M059J (cell line): ENCODE measurements around the gene UBXN6. TPM values are rescaled to one million over a fixed set of nuclear protein-coding genes. Genes with fewer than 3 reads are reported as not detected.

Source experiments
- DNase-seq: peaks from one replicate; pipeline ENCODE4 v3.0.0-alpha.2; 2012; ENCODE audit warnings: low read depth
- total RNA-seq: library from RNA; depleted of rRNA; stranded (reverse); fragments of >200 nt; shearing (Covaris generic); gene quantifications from 2 replicates; pipeline ENCODE4 v1.2.3, GENCODE V29; 2014; rRNA removed

The UBXN6 gene, protein sequence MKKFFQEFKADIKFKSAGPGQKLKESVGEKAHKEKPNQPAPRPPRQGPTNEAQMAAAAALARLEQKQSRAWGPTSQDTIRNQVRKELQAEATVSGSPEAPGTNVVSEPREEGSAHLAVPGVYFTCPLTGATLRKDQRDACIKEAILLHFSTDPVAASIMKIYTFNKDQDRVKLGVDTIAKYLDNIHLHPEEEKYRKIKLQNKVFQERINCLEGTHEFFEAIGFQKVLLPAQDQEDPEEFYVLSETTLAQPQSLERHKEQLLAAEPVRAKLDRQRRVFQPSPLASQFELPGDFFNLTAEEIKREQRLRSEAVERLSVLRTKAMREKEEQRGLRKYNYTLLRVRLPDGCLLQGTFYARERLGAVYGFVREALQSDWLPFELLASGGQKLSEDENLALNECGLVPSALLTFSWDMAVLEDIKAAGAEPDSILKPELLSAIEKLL
- 78.5 and 127 TPM in 2 replicates for total RNA-seq

DNA sequence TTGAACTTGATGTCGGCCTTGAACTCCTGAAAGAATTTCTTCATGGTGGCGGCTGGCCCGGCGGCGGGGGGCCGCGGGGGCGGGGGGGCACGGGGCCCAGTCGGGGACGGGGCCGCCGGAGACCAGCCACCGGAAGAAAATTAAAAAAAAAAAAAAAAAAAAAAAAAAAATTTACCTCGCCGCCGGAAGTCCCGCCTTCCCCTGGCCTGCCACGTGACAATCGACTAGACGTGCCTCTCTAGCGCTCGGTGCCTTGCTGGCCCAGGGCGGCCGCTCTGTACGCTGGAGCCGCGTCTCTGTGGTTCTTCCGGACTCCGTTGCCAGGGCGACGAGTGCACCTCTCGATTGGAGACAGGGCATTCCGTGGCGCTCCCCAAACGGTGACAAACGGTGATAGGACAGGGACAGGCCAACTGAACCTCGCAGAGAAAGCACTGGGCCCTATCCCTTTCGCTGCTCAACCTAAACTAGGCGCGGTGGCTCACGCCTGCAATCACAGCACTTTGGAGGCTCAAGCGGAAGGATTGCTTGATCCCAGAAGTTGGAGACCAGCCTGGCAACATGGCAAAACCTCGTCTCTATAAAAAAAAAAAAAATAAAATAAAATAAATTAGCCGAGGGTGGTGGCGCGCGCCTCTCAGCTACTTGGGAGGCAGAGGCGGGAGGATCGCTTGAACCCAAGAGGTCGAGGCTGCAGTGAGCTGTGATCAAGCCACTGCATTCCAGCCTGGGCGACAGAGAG is at the start of gene UBXN6:
UBXN6 (minus strand) TSS at position 141 of the 742 bp plus-strand sequence; CDS start at position 44, 97 bp downstream.
- peak; percentile 98 for DNase-seq

DNA sequence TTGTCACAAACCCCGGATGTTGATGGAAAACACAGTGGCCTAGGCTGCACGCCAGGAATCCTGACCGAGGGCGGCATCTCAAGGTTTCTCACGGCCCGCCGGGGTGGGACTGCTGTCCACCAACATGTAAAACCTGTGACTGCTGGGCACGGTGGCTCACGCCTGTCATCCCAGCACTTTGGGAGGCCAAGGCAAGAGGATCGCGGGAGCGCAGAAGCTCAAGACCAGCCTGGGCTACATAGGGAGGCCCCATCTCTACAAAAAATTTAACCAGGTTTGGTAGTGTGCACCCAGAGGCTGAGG is 49.5 kb upstream of the UBXN6 start:
- no peak for DNase-seq

DNA sequence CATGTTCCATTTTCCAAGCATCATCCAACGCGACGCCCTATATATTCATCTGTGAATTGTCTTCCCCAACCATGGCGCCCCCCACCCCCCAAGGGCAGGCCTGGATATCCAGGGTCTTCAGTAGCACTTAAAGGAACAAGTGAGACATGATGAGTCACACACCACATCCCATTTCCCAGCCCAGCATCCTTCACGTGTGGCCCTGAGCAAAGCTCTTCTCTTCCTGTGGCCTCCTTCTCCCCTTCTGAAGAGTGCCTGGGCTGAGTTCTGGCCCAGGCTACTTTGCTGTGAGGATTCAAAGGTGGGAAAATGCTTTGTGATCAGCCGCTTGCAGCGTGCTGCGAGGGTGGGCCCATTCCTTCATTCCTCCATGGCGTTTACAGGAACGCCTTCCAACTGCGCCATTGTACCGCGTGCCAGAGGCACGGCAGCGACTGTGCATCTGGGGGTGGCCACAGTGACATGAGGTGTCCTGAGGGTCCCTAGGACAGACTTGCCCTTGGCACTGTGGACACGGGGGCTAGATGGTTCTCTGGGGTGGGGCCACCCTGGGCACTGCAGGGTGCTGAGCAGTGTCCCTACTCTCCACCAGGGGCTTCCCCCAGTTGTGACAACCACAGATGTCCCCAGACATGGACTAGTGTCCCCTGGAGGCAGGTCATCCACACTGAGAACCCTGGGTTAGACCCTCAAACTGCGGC is 49.0 kb upstream of the UBXN6 start:
- peak; percentile 80 for DNase-seq

DNA sequence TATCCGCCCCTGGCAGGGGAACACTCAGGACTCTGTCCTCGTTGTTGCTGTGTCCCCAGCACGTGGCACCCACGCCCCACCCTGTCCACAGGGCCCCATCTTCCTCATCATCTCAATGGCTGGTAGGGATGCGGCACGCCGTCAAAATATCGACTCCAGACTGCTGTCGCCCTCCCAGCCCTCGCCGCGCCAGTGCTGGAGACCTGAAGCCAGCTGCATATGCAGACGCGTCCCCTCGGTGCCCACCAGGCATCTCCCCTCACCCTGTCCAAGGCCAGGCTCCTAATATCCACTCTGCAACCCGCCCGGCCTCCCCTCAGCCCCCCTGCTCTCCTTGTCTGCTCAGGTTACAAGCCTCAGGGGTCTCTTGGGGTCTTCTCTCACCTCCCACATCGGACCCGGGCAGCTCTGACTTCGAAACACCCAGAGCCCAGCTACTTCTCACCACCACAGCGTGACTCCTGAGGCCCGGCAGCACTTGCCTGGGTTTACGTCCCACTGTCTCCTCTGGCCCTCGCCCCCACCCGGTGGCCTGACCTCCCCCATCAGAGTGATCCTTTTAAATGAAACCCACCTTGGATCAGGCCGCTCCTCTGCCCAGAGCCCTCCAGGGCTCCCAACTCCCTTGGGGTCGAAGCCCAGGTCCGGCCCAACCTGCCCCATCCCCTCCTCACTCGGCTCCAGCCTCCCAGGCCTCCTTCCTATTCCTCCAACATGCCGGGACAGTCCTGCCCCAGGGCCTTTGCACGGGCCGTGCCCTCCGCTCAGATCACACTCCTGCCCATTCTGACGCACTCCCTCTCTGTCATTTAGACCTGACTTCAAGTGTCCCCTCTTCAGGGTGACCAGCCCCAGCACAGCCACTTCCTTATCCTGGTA is 48.2 kb upstream of the UBXN6 start:
- no peak for DNase-seq

DNA sequence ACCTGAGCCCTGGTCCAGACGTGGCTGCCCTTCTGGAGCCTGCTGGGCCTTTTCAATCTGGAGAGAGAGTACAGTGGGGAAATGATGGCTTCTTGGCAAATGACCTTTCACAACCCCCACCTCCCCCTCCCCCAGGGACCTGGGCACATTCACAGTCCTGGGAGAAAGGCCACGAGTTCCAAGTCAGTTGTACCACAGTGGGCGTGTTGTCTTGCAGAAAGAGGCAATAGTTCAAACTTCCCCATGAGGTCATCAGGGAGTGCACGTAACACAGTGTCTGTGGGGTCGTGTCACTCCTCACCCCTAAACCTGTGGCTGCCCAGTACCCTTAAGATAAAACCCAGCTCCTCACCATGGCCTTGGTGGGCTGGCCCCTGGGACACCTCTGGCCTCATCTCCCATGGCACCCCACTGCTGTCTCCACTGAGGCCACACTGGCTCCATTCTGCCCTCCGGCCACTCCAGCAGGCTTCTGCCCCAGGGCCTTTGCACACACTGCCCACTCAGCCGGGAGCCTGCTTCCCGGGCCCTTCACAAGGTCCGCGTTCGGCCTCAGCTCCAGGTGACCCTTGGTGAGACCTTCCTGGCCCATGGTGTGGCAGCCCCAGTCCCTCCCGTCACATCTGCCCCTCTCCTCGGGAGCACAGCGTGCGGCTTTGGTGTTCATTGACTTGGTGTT is 47.4 kb upstream of the UBXN6 start:
- DNase-seq: no peak

DNA sequence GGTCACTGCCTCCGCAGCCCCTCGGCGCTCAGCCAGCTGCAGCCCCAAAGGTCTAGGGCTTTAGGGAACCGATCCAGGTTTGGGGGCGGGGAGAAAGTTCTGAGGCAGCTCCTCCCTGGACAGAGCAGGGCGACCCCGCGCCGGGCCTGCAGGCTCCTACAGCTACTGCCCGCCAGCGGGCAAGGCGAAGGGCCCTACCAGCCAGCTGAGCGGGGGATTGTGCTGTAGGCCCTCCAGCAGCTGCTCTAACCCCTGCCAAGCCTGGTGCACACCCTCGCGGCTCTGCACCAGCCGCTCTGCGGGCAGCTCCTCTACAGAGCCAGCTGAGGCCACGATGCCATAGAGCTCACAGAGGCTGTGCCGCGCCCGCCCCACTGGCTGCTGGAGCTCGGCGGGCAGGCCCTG is 46.7 kb upstream of the UBXN6 start:
- no peak for DNase-seq

DNA sequence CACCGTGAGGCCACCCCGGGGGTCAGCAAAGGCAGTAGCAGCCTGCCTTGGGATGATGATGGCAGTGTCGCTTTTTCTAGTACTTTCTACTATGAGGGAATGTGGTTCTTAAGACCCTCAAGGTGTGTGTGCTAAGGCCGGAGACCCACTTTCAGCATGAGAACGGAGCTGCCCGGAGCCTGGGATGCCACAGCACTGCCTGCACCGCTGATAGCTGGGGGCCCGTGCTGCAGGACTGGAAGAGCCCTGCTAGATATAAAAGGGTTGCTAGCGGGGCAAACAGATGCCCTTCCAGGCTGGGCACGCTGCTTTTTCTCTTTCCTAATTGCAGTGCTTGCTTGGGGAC is 46.2 kb upstream of the UBXN6 start:
- no peak for DNase-seq

DNA sequence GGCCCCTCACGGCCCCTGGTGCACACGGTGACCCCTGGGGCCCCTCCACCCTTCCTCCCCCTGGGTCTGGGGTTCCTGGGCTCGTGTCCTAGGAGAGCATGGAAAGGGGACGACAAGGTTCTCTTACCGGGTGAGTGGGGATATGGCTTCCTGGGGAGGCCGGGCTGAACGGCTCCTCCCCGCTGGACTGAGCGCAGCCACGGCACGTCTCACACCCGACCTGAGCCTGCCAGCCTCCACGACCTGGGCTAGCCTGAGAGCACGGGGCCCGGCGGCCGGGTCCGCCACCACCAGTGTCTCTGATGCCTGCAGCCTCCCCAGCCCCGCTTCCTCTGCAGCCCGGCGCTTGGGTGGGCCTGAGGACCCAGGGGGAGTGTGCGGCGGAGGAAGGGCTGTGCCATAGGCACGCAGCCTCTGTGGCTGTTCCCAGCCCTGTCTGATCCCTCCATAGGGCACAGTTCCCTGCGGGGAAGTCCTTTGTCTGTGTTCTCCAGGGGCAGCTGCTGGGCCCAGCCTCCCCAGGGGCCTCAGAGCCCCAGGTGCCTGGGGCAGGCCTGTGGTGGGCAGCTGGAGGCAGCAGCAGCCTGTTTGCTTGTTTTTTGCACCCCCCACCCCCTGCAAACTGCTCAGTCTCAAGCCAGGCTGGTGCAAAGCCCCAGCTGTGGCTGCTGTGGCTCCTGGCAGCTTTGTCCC is 45.7 kb upstream of the UBXN6 start:
- DNase-seq: no peak

DNA sequence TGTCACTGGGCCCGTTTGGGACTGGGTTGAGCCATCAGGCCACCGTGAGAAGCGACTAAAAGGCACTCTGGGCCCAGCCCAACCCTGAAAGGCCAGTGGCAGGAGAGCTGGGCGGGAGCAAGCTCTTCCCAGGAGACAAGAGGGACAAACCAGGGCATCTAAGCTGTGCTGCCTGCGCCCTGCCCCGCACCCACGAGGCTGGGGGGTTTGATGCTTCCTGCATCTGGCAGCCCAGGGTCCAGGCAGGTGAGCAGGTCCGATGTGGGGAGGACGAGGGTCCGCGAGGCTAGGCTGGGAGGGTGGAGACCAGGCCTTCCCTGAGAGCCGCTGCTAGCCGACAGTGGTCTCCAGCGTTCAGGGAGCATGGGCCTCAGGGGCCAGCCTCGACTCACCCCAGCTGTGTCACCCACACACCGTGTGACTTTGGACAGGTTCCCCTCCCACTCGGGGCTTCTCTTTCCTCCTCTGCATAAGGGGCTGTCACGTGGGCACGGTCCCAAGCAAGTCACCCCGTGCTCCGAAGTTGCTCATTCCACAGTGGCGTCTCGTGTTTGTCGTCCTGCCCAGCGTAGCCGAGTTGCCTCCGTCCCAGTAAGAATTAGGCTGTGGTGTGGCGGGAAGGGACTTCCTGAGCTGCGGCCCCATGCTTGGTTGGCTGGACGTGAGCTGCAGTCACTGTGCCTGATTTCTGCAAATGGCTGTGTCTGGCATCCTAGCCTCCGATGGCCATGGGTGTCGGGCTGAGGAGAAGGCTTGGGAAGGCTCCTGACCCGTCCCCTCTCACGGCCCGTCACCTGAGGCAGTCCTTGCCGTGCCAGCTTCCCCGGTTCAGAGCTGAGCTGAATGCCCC is 44.9 kb upstream of the UBXN6 start:
- DNase-seq: no peak

DNA sequence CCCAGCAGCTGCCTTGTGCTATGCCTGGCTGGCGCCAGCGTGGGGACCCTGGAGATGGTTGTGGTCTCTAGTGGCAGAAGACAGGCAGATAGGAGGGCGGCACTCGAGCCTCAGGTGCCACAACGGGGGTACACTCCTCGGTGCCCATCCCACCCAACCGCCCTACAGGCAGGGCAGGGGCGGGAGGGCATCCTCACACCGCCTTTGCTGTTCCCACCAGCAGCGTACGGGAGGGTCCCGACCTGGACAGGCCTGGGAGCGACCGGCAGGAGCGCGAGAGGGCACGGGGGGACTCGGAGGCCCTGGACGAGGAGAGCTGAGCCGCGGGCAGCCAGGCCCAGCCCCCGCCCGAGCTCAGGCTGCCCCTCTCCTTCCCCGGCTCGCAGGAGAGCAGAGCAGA is 44.1 kb upstream of the UBXN6 start:
- no peak for DNase-seq

DNA sequence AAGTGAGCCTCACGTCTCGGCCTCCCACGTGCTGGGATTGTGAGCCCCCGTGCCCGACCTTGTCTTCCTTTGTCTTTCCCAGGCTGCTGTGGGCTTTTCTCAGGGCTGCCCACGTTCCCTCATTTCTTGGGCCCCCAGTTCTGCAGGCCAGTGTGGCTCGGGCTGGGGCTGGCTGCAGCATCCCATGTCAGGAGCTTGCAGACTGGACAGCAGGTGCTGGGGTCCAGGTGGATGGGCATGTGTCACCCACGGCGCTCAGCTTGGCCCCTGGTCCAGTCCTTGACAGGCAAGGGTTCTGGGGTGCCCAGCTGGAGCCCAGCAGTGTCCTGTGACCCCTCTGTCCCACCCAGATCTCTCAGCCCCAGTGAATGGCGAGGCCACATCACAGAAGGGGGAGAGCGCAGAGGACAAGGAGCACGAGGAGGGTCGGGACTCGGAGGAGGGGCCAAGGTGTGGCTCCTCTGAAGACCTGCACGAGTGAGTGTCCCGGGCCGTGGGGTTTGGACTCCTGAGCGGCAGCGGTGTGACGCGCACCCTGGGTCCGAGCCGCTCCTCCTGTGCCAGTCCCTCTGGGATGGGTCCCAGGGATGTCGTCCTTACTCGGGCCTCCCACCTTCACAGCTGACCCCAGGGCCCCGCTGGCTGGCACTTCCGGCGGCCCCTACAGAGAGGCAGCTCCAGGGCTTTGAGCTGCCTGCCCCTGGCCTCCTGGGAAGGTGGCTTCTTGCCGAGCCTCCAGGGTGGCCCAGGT is 43.4 kb upstream of the UBXN6 start:
- DNase-seq: no peak

DNA sequence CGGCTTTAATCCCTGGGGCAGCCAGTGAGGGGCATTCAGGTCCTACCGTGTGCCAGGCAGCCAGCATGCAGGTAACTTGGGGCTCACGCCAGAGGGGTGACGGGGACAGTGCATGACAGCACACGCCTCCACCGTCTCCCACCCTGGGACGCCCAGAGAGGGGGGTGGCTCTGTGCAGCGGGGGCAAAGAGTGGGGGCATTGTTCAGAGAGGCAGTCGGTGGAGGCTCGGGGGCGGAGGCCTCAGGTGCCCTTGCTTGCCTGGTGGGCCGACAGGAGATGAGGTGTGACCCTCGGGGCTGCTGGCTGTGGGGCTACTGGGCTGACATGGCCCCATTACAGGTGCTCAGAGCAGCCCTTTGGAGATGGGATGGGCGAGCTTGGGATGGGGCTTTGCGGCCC is 42.3 kb upstream of the UBXN6 start:
- DNase-seq: no peak

DNA sequence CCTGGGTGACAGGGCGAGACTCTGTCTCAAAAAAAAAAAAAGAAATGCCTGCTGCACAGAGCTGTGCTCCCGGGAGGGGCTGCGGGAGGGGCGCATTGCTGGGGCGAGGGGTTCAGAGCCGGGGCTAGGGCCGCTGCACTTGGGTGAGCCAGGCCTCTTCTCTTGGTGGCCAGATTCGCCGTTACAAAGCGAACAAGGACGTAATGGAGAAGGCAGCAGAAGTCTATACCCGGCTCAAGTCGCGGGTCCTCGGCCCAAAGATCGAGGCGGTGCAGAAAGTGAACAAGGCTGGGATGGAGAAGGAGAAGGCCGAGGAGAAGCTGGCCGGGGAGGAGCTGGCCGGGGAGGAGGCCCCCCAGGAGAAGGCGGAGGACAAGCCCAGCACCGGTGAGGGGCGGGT is 41.7 kb upstream of the UBXN6 start:
- DNase-seq: no peak

DNA sequence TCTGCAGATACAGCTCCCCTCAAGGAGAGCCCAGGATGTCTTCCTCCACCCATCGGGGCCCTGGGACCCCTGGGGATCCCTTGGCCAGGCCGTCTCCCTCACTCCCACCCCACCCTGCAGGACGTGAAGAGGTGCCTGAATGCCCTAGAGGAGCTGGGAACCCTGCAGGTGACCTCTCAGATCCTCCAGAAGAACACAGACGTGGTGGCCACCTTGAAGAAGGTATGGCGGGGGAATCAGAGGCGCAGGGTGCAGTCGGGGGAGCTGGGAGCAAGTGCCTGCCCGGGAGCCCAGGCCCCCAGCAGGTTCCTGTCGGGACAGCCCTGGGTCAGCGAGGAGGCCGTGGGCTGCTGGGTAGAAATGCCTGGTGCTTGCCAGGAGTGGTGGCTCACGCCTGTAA is 41.1 kb upstream of the UBXN6 start:
- DNase-seq: no peak

DNA sequence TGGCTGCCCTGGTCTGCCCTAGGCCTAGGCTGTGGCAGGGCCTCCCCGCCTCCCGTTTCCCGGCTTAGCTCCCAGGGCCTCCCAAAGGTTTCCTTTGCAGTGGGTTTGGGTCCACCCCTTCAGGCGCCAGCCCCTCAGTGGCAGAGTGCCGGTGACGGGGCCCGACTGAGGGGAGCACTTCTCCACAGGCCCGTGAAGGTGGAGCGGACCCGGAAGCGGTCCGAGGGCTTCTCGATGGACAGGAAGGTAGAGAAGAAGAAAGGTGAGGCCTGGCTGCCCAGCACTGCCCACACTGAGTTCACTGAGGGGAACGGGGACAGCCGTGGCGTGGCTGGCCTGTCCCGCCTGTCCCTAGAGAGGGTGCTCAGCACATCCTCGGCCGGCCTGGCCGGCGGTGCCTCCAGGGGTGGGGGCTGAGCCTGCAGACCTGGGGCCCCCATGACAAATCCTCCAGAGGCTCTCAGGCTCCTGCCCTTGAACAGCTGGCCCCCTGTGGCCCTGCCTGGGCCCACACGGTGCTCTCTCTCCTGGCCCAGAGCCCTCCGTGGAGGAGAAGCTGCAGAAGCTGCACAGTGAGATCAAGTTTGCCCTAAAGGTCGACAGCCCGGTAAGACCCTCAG is 40.3 kb upstream of the UBXN6 start:
- DNase-seq: no peak

DNA sequence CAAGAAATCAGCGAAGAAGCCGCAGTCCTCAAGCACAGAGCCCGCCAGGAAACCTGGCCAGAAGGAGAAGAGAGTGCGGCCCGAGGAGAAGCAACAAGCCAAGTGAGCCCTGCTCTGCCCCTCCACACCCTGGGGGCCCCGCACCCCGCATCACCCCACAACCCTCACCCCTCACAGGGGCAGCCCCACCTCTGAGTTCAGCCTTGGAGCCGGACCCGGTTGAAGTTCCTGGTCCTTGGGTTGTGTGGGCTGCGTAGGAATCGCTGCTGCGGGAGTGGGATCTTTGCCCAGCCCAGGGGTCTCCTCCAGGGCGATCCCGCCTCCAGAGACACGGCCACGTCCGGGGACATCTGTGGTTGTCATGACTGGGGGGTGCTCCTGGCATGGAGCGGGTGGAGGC is 38.7 kb upstream of the UBXN6 start:
- no peak for DNase-seq

DNA sequence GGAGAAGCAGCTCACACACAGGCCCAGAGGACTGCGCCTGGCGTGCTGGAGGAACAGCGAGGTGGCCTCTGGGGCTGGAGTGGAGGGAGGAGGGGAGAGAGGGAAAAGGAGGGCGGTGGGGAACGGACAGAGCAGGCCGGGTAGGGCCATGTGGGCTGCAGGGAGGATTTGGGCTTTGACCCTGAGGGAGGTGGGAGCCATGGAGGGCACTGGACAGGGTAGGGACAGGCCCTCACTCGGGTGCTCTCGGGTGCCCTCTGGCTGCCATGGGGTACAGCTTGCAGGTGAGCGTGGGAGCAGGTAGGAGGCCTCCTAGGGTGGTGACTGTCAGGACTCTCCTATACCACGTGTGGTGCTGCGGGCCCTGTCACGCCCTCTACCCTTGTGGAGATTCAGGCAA is 37.9 kb upstream of the UBXN6 start:
- no peak for DNase-seq

DNA sequence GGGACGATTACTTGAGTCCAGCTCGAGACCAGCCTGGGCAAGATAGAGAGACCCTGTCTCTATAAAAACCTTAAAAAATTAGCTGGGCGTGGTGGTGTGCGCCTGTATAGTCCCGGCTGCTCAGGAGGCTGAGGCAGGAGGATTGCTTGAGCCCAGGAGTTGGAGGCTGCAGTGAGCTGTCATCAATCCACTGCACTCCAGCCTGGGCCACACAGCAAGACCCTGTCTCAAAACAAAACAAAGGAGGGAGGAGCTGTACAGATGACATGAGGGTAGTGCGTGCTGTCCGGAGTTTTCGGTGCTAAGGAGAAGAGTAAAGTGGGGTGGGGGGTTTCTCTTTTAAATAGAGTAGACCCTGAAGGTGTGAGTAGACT is 37.1 kb upstream of the UBXN6 start:
- no peak for DNase-seq
